ENCODE data around the gene CACNA1C.

The CACNA1C gene

DNA sequence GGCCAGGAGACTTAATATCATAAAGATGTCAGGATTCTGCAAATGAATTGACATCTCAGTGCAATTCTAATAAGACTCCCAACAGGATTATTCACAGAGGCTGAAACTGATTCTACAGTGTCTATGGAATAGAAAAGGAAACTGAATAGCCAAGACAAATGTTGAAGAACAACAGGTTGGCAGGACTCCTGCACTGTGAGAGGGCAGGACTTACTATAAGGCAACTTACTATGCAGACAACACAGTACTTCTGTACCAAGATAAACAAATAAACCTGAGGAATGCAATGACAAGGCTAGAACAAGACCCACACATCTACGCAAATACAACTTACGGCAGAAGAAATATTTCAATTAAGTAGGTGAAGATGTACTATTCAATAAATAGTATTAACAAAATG is 609.7 kb downstream of the CACNA1C start:
- no peak for ATAC-seq

DNA sequence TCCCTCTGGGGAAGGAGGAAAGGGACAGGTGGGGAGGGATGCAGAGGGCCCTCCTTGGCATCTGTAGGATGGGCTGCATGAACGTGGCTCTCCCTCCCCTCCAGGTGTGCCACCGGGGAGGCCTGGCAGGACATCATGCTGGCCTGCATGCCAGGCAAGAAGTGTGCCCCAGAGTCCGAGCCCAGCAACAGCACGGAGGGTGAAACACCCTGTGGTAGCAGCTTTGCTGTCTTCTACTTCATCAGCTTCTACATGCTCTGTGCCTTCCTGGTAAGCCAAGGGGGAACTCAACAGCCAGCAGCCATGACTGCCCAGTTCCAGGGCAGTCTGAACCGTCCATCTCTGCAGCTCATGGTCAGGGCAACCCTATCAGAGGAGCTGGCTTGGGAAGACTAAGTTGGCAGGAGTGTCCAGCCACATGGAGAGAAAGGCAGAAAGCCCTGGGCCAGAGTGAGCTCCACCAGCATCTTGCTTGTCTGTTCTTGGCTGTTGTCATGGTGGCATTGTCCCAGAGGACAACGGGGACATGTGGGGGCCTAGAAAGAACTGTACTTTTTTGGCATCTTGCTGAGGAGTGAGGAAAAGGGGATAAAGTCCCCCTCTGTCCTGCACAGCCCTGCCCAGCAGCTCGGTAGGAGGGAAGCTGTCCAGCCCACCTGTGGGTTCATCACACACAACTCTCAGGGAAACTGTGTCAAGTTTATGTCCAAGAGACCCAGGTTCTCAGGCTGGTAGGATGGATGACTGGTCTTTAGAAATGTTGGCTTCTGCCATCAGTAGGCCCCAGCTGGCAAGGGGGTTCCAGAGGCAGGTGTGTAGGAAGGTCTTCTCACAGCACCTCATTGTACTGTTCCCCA is 612.2 kb downstream of the CACNA1C start:
- no peak for ATAC-seq

- ATAC-seq = no peak
These were observed 613.6 kb downstream of the CACNA1C start for GRCh38 chr12:2666411-2666810.

DNA sequence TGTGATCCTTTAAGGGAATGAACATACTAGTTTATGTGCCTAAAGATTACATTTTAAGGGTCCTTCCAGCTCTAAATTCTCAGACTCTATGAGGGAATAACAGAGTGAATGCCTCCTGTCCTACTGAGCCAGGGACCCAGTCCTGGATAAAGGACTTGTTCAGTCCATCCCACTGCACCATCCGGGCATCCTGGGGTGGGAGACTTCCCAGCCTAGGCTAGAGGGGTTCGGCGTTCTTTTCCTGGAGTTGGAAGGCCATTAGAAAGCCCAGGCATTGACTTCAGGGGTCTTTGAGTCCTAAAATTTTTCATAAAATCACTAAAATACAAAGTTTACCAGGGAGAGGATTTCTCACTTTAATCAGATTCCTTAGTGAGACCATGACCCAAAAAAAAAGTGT is 614.1 kb downstream of the CACNA1C start:
- no peak for ATAC-seq

DNA sequence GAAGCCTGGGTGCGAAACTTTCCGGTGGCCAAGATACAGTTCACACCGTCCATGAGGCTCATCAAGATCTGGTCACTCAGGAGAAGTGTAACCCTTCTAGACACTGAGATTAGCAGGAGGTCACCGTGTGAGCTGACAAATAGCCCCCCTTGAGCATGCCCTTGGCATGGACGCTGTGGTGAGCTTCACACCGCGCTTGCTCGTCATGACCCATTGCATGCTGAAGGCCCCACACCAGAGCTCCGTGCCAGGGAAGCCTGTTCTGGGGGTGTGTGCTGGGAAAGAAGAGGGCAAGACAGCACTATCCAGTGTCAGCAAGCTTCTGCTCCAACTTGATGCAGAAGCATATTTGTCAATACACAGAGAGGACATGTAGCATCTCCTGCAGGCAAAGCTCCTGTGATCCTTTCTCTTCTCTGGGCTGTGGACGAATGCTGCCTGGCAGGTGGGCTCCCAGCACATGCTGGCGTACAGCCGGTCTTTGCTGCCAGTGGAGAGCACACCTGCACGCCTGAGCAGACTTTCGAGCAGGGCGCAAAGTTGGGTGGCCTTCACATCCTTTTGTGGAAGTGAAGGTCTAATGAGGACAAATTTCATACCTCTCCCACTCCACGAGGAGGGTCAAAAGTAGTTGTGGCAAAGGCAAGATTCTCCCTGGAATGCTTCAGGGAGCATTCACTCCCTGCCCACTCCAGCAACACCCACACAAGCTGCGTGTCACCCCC is 615.1 kb downstream of the CACNA1C start:
- ATAC-seq = no peak

DNA sequence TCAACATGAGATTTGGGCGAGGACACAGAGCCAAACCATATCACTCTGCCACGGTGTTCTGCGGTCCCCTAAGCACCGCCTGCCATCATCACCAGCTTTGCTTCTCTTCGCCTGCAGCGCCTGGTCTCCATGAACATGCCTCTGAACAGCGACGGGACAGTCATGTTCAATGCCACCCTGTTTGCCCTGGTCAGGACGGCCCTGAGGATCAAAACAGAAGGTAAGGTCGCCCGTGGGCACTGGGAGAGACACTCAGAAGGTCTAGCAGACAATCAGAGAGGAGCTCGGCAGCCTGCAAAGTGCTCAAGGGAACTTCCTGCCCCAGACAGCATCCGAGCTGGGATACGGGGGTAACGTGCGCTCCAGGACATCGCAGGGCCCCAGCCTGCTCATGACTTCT is 616.0 kb downstream of the CACNA1C start:
- no peak for ATAC-seq

GRCh38 chr12:2669560-2669959 is 616.8 kb downstream of the CACNA1C start:
- no peak for ATAC-seq

- no peak for ATAC-seq
These were observed 620.1 kb downstream of the CACNA1C start for GRCh38 chr12:2672863-2673262.

DNA sequence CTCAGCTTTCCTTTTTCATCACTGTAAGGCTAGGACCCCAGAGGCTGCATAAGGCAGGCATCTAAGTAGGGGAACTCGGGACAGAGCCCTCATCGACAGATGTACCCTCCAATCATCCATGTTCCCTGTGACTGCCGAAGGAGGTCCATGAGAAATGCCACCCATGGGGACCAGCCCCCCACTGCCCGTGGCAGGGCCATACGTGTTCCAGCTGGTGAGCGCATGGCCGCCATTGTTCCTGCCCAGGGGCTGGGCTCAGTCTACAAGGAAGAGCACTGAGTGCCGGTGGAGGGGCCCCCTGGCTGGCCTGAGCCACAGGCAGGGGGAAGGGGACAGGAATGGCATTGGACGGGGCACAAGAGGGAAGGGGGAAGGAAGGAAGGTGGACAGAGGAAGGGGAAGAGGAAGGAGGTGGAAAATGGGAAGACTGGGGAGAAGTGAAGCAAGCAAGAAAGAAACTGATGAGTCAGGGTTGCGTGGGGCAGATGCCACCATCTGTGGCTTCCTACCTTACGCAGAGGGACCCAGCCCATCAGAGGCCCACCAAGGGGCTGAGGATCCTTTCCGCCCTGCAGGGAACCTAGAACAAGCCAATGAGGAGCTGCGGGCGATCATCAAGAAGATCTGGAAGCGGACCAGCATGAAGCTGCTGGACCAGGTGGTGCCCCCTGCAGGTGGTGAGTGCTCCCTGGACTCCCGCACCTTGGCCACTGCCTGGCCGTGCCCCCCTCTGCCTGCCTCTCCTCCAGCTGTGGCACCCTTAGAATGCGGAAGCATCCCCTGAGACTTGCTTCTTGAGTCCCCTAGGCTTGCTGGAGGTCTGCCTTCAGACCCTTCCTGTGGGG is 621.4 kb downstream of the CACNA1C start:
- ATAC-seq = no peak

- ATAC-seq = no peak
These were observed 623.0 kb downstream of the CACNA1C start for GRCh38 chr12:2675776-2676175.

DNA sequence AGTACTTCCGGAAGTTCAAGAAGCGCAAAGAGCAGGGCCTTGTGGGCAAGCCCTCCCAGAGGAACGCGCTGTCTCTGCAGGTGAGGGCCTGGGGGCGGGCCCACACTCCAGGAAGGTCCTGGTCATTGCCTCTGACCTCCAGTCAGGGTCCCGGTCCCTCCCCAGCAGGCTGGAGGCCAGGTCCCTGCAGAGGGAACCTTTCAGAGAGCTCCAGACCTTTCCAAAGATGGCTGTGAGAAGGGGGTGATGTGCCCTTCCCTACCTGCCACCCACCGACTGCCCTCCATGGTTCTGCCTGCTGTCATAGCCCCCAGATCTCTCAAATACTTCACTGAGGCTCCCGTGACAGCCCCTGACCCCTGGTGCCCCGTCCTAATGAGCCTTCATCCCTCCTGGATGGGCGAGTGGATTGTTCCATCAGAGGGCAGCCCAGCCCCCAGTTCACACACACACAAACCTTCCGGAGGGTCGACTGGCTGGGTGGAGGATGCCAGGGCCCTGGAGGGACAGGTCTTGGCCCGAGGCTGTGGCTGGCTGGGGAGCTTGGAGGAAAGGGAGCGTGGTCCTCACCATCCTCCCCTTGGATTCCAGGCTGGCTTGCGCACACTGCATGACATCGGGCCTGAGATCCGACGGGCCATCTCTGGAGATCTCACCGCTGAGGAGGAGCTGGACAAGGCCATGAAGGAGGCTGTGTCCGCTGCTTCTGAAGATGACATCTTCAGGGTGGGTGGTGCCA is 624.5 kb downstream of the CACNA1C start:
- no peak for ATAC-seq

DNA sequence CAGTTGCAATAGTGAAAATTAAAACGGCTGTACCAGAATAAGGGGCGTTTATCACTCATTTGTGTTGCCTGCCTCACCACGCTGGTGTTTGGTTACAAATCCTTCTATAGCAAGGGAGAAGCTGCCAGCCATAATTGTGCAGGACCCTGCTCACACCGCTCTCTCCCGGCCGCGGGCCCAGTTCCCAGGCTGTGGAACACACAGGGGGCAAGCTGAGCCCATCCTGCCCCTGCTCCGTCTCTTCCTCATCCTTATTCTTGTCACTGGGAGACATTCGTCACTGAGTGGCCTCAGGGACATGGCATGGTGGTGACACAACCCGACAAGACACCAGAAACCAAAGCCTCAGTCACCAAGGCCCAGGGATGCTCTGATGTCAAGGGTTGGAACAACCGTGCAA is 625.6 kb downstream of the CACNA1C start:
- no peak for ATAC-seq

- no peak for ATAC-seq
These were observed 626.5 kb downstream of the CACNA1C start for GRCh38 chr12:2679068-2679815.

DNA sequence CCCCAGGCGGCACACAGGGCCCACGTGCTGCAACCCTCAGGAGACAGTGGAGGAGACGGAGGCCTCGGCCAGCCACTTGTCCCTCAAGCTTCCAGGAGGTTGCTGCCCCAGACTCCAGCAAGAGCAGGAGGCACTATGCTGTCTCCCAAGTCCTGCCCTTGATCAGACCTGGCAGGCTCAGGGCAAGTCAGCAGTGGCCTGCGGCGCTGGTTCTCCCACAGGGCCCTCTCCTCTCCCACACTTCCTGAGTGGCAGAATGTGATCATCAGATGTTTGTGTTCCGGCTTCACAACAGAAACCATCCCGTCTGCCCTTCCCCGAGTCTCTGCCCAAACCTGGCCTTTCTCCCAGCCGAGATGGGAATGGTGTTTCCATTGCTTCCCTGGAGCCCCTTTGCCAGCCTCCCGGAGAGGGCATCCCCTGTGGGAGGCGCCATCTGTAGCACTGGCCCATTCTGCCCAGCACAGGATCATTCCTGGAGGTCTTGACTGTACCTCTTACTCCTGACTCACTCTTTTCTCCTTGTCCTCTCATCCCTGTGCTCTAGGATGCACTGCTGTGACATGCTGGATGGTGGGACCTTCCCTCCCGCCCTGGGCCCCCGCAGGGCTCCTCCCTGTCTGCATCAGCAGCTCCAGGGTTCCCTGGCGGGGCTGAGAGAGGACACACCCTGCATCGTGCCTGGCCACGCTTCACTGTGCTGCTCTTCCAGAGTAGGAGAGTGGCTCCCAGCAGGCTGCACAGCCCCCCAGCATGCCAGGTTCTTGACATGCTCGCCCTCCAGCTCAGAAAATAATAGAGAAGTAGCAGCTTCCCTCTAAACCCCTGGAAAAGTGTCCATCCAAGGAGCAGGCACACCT is 627.3 kb downstream of the CACNA1C start:
- ATAC-seq = no peak

DNA sequence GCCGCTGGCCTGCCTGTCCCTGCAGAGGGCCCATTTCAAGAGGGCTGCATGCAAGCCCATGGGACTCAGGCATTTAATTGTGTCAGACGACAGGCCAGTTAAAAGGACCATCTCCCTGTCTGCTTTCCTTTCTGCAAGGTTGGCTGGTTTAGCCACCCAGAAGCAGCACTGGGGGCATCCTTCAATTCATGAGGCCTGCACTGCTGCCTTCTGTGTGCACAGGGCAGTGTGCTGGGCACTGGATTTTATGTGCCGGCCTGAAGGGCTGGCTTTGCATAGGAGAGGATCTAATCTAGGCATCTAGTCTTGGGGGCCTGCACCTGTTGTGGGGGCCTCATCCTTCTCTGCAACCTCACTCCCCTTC is 627.9 kb downstream of the CACNA1C start:
- ATAC-seq = no peak

DNA sequence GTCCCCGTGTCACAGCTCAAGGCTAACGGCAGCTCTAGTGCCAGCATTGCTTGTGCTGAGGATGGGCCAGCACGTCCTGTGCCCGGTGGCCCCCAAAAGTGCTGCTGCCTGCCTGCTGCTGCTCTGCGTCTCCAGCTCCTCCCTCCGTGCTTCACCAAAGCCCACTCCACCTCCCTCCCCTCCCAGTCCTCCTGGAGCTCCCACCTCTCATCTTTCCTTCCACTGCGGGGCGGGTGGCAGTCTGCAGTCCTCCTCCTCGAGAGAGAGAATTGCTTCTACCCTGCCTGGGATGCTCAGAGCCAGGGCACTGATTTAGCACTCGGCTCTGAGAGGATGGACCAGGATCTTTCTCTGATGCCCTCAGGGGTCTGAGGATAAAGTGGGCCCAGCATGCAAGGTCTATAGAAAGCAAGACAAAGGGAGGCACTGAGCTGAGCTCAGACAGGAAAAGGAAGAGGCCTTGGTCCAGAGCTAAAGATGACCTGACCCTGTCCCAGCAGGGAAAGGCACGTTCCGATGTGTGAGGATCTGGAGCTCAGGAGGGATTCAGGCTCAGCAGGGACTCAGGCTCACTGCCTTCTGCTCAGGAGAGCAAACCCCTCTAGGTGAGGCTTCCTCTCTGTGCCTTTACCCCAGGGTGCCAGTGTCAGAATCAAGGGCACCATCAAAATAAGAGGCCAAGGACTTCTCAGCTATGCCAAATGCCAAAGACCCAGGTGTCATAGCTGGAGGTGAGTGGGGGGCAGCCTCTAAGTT is 628.8 kb downstream of the CACNA1C start:
- no peak for ATAC-seq

DNA sequence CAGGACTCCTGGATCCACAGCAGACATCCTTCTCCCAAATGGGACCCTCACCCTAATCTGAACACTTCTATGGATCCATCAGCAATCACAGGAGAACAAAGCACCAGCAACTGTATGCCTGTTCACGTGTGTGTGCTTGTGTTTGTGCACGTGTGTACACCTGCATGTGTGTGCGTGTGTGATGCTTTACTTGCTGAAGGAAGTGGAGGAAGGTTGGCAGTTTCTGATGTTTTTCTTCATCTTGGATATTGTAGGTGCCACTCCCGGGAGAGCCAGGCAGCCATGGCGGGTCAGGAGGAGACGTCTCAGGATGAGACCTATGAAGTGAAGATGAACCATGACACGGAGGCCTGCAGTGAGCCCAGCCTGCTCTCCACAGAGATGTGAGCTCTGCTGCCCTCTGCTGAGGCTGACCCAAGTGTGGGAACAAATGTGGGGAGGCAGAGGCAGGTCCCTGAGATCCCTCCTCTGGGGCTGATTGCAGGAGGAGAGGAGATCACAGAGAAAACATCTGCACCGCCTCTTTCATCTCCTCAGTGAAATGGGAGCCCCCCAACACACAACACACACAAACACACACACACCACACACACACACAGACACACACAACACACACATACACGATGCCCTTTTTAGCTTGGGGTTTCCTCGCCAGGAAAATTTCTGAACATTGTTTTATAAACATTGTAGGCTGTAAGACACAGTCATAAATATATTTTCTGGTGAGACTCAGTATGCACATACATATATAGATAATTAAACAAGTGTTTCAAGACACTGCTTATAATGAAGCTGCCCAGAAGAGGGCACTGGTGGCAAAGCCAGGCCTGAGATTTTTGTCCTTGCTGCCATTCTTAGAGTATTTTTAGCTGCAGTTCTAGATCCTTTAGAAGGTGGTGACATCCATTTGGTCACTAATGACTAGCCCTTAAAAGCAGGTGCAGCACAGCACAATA is 629.8 kb downstream of the CACNA1C start:
- peak; percentile 13 to 21 for ATAC-seq

DNA sequence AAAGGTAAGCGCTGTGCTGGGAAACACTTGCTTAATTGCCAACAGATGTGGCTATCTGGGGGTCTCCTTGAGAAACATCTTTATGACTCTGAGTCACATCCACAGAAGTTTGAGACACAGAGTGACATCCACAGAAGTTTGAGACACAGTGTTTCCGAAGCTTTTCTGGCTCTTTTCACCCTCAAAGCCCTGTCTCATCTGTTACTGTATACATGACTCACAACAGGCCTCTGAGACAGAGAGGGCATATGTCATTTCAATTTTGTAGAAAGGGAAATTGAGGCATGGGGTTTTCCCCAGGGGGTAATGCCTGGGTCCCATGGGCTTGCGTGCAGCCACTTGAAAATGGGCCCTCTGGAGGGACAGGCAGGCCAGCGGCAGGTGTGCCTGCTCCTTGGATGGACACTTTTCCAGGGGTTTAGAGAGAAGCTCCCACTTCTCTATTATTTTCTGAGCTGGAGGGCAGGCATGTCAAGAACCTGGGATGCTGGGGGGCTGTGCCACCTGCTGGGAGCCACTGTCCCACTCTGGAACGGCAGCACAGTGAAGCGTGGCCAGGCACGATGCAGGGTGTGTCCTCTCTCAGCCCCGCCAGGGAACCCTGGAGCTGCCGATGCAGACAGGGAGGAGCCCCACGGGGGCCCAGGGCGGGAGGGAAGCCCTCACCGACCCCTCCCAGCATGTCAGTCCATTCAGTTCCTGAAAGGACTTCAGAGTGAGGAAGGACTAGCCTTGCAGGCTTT is 630.7 kb downstream of the CACNA1C start:
- ATAC-seq = peak; percentile 39 to 59
